Small intestine (tissue), 7 donors: ENCODE results near the gene SETBP1. TPM values are rescaled to one million over a fixed set of nuclear protein-coding genes. Genes with fewer than 3 reads are reported as not detected.

Experiments
- DNase-seq, 2 donors: peaks; one replicate each; pipeline versions ENCODE4 v3.0.0 to v3.0.0-alpha.2; 2013
- FAIRE-seq: peaks from 2 replicates; lab custom pipeline; 2012; peaks lifted over from hg19 to GRCh38; lab: Jason Lieb, UNC
- H3K27ac ChIP-seq, 3 donors: one replicate each; pipeline ENCODE4 v1.5.1; 2013; ENCODE audit warnings: low read length in 2 of 3, mild to moderate bottlenecking in 2 of 3, control low read depth in 1 of 3, inconsistent platforms in 1 of 3, low read depth in 1 of 3, moderate library complexity in 1 of 3
- H3K27me3 ChIP-seq, 3 donors: one replicate each; pipeline ENCODE4 v1.6.1; 2013; ENCODE audit warnings: low read length in 3 of 3, inconsistent platforms in 1 of 3; ENCODE audit not compliant: control insufficient read depth in 3 of 3, insufficient read depth in 3 of 3
- H3K36me3 ChIP-seq, 3 donors: one replicate each; pipeline ENCODE4 v1.6.1; 2013; ENCODE audit warnings: low read length in 3 of 3, inconsistent platforms in 1 of 3, low read depth in 1 of 3, mild to moderate bottlenecking in 1 of 3, moderate library complexity in 1 of 3; ENCODE audit not compliant: control insufficient read depth in 3 of 3, insufficient read depth in 2 of 3
- H3K4me1 ChIP-seq, 3 donors: one replicate each; pipeline ENCODE4 v1.6.1; 2013; ENCODE audit warnings: low read length in 2 of 3, inconsistent platforms in 1 of 3, low read depth in 1 of 3, mild to moderate bottlenecking in 1 of 3, moderate library complexity in 1 of 3; ENCODE audit not compliant: control insufficient read depth in 3 of 3, insufficient read depth in 2 of 3
- H3K4me3 ChIP-seq, 3 donors: one replicate each; pipeline ENCODE4 v1.5.1; 2013; ENCODE audit warnings: low read length in 3 of 3, control low read depth in 1 of 3, inconsistent platforms in 1 of 3, low read depth in 1 of 3, mild to moderate bottlenecking in 1 of 3, moderate library complexity in 1 of 3
- H3K9me3 ChIP-seq, 2 donors: one replicate each; pipeline ENCODE4 v1.6.1; 2013; ENCODE audit warnings: low read depth in 1 of 2, low read length in 1 of 2; ENCODE audit not compliant: control insufficient read depth in 2 of 2, insufficient read depth in 1 of 2
- WGBS, 3 donors: extraction: QIAGEN DNeasy Blood & Tissue Kit; methylation state at CpG; one replicate each; pipeline ENCODE4 v1.1.7; 2013; 5-methylcytosine and 5-hydroxymethylcytosine counted together
- polyA plus RNA-seq, 4 donors: library from polyadenylated mRNA; stranded (reverse) in 3 of 4; unstranded in 1 of 4; fragments of 200-250 nt in 3 of 4; fragments of 120-200 nt in 1 of 4; gene quantifications; one replicate each; pipeline versions ENCODE4 v1.2.1 to v1.2.3, GENCODE V29; 2013
- donor health status: healthy with polysubstance abuse.
- donor health status: control.
- donor health status: control.
- donor health status: Bipolar disorder and iron deficiency.
- donor health status: healthy.

SETBP1 gene
- polyA plus RNA-seq, 4 donors, result 0.54 to 5.8 (median 1.8) TPM; not detected in 1

GRCh38 chr18:44693030-44693784 lies 12.5 kb downstream of the SETBP1 start:
- WGBS, 3 donors, result 84 to 95% (median 86%) methylated on average over 4 of the region's 4 CpGs
- no peak overlapping the region for H3K27ac ChIP-seq
- peaks cover 0 to 10% (median 0%) of the 10 kb centered on the region in 3 donors for H3K4me1 ChIP-seq
- no peaks in the 10 kb centered on the region for H3K36me3 ChIP-seq
- H3K4me3 ChIP-seq, result no peak overlapping the region
- H3K9me3 ChIP-seq, result no peaks in the 10 kb centered on the region
- H3K27me3 ChIP-seq, result no peaks in the 10 kb centered on the region
- FAIRE-seq (no peak), DNase-seq (no peak)

- 77 to 90% (median 81%) methylated on average over 4 of the region's 4 CpGs for WGBS, 3 donors
- H3K4me1 ChIP-seq, result peaks cover 0 to 11% (median under 1%) of the 10 kb centered on the region in 3 donors
Measured at GRCh38 chr18:44695503-44695902, 14.8 kb downstream of the SETBP1 start.

GRCh38 chr18:44696892-44697291 lies 16.2 kb downstream of the SETBP1 start:
- DNase-seq, result no peak

More at GRCh38 chr18:44695503-44695902, 14.8 kb downstream of the SETBP1 start:
- DNase-seq (no peak), FAIRE-seq (no peak)
- H3K4me3 ChIP-seq, result no peak overlapping the region
- H3K9me3 ChIP-seq, result no peaks in the 10 kb centered on the region
- H3K27me3 ChIP-seq, result no peaks in the 10 kb centered on the region
- no peak overlapping the region for H3K27ac ChIP-seq
- H3K36me3 ChIP-seq, result no peaks in the 10 kb centered on the region

DNA sequence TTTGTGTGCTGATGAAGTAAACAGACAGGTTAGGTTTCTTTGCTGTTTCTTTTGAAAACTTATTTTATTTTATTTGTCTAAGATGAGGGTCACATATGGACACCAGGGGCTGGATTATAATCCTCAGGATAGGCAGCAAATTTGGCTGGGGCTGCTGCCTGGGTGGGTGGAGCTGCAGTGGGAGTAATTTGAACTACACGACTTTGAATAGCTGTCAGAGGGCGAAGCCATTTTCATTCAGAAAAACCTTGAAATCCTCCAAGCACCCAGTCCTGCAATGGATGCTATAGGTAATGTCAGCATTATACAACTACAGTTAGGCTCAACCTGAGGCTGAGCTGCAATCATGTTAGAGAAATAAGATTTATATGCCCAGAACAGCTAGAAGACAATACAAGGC lies 16.6 kb downstream of the SETBP1 start:
- FAIRE-seq (no peak), DNase-seq (no peak)
- H3K27me3 ChIP-seq, result no peaks in the 10 kb centered on the region
- no peak overlapping the region for H3K27ac ChIP-seq
- H3K4me1 ChIP-seq, result peaks cover 2 to 10% (median 4%) of the 10 kb centered on the region in 3 donors
- H3K4me3 ChIP-seq, result no peak overlapping the region
- H3K36me3 ChIP-seq, result no peaks in the 10 kb centered on the region
- no peaks in the 10 kb centered on the region for H3K9me3 ChIP-seq
- WGBS, 3 donors, result 75 to 86% (median 79%) methylated on average over 2 of the region's 2 CpGs

More at GRCh38 chr18:44696892-44697291, 16.2 kb downstream of the SETBP1 start:
- H3K4me3 ChIP-seq, result no peak overlapping the region
- no peaks in the 10 kb centered on the region for H3K9me3 ChIP-seq
- H3K4me1 ChIP-seq, result peaks cover 2 to 11% (median 4%) of the 10 kb centered on the region in 3 donors
- no peak overlapping the region for H3K27ac ChIP-seq
- WGBS, 3 donors, result 75 to 84% (median 77%) methylated on average over 9 of the region's 9 CpGs
- no peaks in the 10 kb centered on the region for H3K36me3 ChIP-seq
- no peak for FAIRE-seq
- no peaks in the 10 kb centered on the region for H3K27me3 ChIP-seq

DNA sequence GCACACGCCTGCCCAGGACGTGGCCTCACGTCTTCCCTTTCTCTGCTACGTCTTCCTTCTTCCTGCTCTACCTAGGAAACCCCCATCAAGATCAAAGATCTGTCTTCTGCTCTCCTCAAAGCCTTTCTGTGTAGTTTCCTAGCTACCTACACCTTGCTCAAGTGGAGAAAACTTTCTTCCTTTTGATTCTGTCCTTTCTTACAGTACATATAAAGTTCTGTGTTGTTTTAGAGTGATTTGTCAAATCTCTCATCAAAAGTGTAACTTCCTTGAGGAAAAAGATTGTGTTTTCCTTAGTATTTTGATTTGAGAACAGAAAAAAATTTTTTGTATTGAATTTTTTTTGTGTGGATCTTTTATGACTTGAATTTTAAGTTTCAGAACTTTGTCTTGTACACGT lies 17.8 kb downstream of the SETBP1 start:
- WGBS, 3 donors, result 87 to 93% (median 89%) methylated on average over 5 of the region's 5 CpGs
- H3K4me3 ChIP-seq, result no peak overlapping the region
- H3K27me3 ChIP-seq, result no peaks in the 10 kb centered on the region
- FAIRE-seq (no peak), DNase-seq (no peak)
- H3K36me3 ChIP-seq, result no peaks in the 10 kb centered on the region
- peaks cover 2 to 10% (median 4%) of the 10 kb centered on the region in 3 donors for H3K4me1 ChIP-seq
- H3K27ac ChIP-seq, result no peak overlapping the region
- no peaks in the 10 kb centered on the region for H3K9me3 ChIP-seq

- H3K9me3 ChIP-seq, result no peaks in the 10 kb centered on the region
- H3K4me1 ChIP-seq, result peaks cover 2 to 10% (median 5%) of the 10 kb centered on the region in 3 donors
- DNase-seq (no peak), FAIRE-seq (no peak)
- no peaks in the 10 kb centered on the region for H3K36me3 ChIP-seq
- no peak overlapping the region for H3K4me3 ChIP-seq
- H3K27me3 ChIP-seq, result no peaks in the 10 kb centered on the region
- peak overlapping the region in 1 of 3 donors; percentile 33 for H3K27ac ChIP-seq
- WGBS, 3 donors, result 54 to 79% (median 77%) methylated on average over 10 of the region's 10 CpGs
Measured at GRCh38 chr18:44699572-44700261, 19.0 kb downstream of the SETBP1 start.

GRCh38 chr18:44700652-44701051 lies 20.0 kb downstream of the SETBP1 start:
- peak overlapping the region in 1 of 3 donors; percentile 78 for H3K27ac ChIP-seq
- peaks cover 2 to 10% (median 7%) of the 10 kb centered on the region in 3 donors for H3K4me1 ChIP-seq
- H3K4me3 ChIP-seq, result no peak overlapping the region
- FAIRE-seq (no peak), DNase-seq (peak; percentile 28 to 59)
- H3K27me3 ChIP-seq, result no peaks in the 10 kb centered on the region
- no peaks in the 10 kb centered on the region for H3K9me3 ChIP-seq
- no peaks in the 10 kb centered on the region for H3K36me3 ChIP-seq
- 18 to 37% (median 31%) methylated on average over 5 of the region's 5 CpGs for WGBS, 3 donors

GRCh38 chr18:44701227-44701626 lies 20.5 kb downstream of the SETBP1 start:
- Histone ChIP-seq H3K27ac (peak overlapping the region in 1 of 3 donors; percentile 78), H3K9me3 (no peaks in the 10 kb centered on the region), H3K4me1 (peaks cover 2 to 10% (median 7%) of the 10 kb centered on the region in 3 donors), H3K36me3 (no peaks in the 10 kb centered on the region), H3K27me3 (no peaks in the 10 kb centered on the region), H3K4me3 (no peak overlapping the region)
- WGBS, 3 donors, result 80 to 96% (median 83%) methylated on average over 10 of the region's 10 CpGs
- DNase-seq (no peak), FAIRE-seq (no peak)
